H4 (cell line): ENCODE results near the gene SLC6A19. TPM values are rescaled to one million over a fixed set of nuclear protein-coding genes. Genes with fewer than 3 reads are reported as not detected.
"Not testable (repeated sequence)": the region's sequence is repeated elsewhere in the genome, so short reads cannot be mapped to it uniquely, and the experiment has no call there.

Source experiments
- DNase-seq: peaks from one replicate; pipeline ENCODE4 v3.0.0-alpha.2; 2015; ENCODE audit warnings: low spot score
- total RNA-seq: library from RNA; depleted of rRNA; stranded (reverse); fragments of >200 nt; shearing (Covaris generic); gene quantifications from 2 replicates; pipeline ENCODE4 v1.2.3, GENCODE V29; 2014; rRNA removed

SLC6A19 gene
- not detected in 2 replicates for total RNA-seq

- DNase-seq: no peak
Observed at GRCh38 chr5:1201327-1202025, at the start of gene SLC6A19. Gene SLC6A19 (plus strand): TSS chr5:1201595. CDS start chr5:1201651, 56 bp downstream.

- peak; percentile 88 for DNase-seq
Observed at GRCh38 chr5:1152156-1152555, 49.2 kb upstream of the SLC6A19 start.

GRCh38 chr5:1152771-1153282, 48.6 kb upstream of the SLC6A19 start:
- peak; percentile 97 for DNase-seq

- no peak for DNase-seq
Observed at GRCh38 chr5:1153428-1153827, 48.0 kb upstream of the SLC6A19 start.

GRCh38 chr5:1155191-1156032, 46.0 kb upstream of the SLC6A19 start:
- no peak for DNase-seq

- DNase-seq: no peak
Observed at GRCh38 chr5:1156033-1156753, 45.2 kb upstream of the SLC6A19 start.

GRCh38 chr5:1156754-1157460, 44.5 kb upstream of the SLC6A19 start:
- DNase-seq: no peak

GRCh38 chr5:1157461-1157986, 43.9 kb upstream of the SLC6A19 start:
- DNase-seq: not testable (repeated sequence)

GRCh38 chr5:1158647-1159340, 42.6 kb upstream of the SLC6A19 start:
- DNase-seq: no peak

- DNase-seq: no peak
Observed at GRCh38 chr5:1159341-1159675, 42.1 kb upstream of the SLC6A19 start.

- no peak for DNase-seq
Observed at GRCh38 chr5:1159774-1160406, 41.5 kb upstream of the SLC6A19 start.

- DNase-seq: no peak
Observed at GRCh38 chr5:1161108-1161832, 40.1 kb upstream of the SLC6A19 start.

GRCh38 chr5:1161833-1162229, 39.6 kb upstream of the SLC6A19 start:
- peak; percentile 81 for DNase-seq

- DNase-seq: no peak
Observed at GRCh38 chr5:1162276-1162675, 39.1 kb upstream of the SLC6A19 start.

GRCh38 chr5:1162751-1163150, 38.6 kb upstream of the SLC6A19 start:
- DNase-seq: no peak

- DNase-seq: no peak
Observed at GRCh38 chr5:1163366-1163765, 38.0 kb upstream of the SLC6A19 start.

GRCh38 chr5:1163879-1164278, 37.5 kb upstream of the SLC6A19 start:
- DNase-seq: no peak

GRCh38 chr5:1164696-1165630, 36.4 kb upstream of the SLC6A19 start:
- DNase-seq: no peak
